HL-60 (cell line): ENCODE measurements around the gene CREBBP.
"Not testable (repeated sequence)": the region's sequence is repeated elsewhere in the genome, so short reads cannot be mapped to it uniquely, and the experiment has no call there.

ENCODE experiments used
- DNase-seq, 2 experiments: peaks; one replicate each; pipeline ENCODE4 v3.0.0-alpha.2; 2010 to 2020; ENCODE audit warnings: low read depth in 1 of 2, low spot score in 1 of 2
- H3K27ac ChIP-seq: fragments of 250-450 bp; sonication (Bioruptor Pico); replicated peaks from 2 replicates; pipeline ENCODE4 v1.5.1; 2020; ENCODE audit warnings: mild to moderate bottlenecking, moderate library complexity
- H3K27me3 ChIP-seq: fragments of 250-450 bp; sonication (Bioruptor Pico); 2 replicates; pipeline ENCODE4 v1.5.1; 2021; ENCODE audit warnings: mild to moderate bottlenecking, moderate library complexity; ENCODE audit not compliant: insufficient read depth, poor library complexity, severe bottlenecking
- H3K4me3 ChIP-seq: replicated peaks from 2 replicates; pipeline ENCODE4 v1.5.1; 2011; ENCODE audit warnings: mild to moderate bottlenecking, control low read depth, low read length; ENCODE audit not compliant: insufficient read depth
- CTCF ChIP-seq: IDR thresholded peaks from one replicate; pipeline ENCODE4 v1.5.1; 2011; ENCODE audit warnings: low read length, control low read depth, inconsistent platforms; ENCODE audit not compliant: insufficient read depth
- GABPA ChIP-seq: IDR thresholded peaks from 2 replicates; pipeline ENCODE4 v1.6.1; 2012; ENCODE audit warnings: low read depth
- POLR2AphosphoS5 ChIP-seq: IDR thresholded peaks from 2 replicates; pipeline ENCODE4 v1.6.1; 2012; ENCODE audit warnings: low read depth
- REST ChIP-seq: IDR thresholded peaks from 2 replicates; pipeline ENCODE4 v1.6.1; 2012; ENCODE audit warnings: low read depth; ENCODE audit not compliant: insufficient replicate concordance
- SPI1 ChIP-seq: IDR thresholded peaks from 2 replicates; pipeline ENCODE4 v1.6.1; 2012; ENCODE audit warnings: low read depth, mild to moderate bottlenecking, borderline replicate concordance
- long read RNA-seq: library from polyadenylated mRNA; unstranded; transcript quantifications from one replicate; pipeline ENCODE4 v2.0.0, GENCODE V29; 2020

CREBBP gene
- long read RNA-seq, partial matches to known transcripts: 20 of 25 reads
- long read RNA-seq, other reads (novel, unspliced or antisense): 4 of 25 reads

- Histone ChIP-seq H3K27ac (peak within 1 kb of the TSS; percentile 9; the same call in 1 of the 2 replicates), H3K27me3 (no peaks in the 10 kb centered on the region), H3K4me3 (peak within 1 kb of the TSS; percentile 71)
- TF ChIP-seq SPI1: no peak
- TF ChIP-seq CTCF: no peak
- no peak for TF ChIP-seq REST
- no peak for TF ChIP-seq POLR2AphosphoS5
- TF ChIP-seq GABPA: no peak
- DNase-seq: peak; percentile 75
Observed at GRCh38 chr16:3880623-3881498, at the start of gene CREBBP. TSS of gene CREBBP (minus strand) at chr16:3880713. CDS start at chr16:3879916, 797 bp downstream.

DNA sequence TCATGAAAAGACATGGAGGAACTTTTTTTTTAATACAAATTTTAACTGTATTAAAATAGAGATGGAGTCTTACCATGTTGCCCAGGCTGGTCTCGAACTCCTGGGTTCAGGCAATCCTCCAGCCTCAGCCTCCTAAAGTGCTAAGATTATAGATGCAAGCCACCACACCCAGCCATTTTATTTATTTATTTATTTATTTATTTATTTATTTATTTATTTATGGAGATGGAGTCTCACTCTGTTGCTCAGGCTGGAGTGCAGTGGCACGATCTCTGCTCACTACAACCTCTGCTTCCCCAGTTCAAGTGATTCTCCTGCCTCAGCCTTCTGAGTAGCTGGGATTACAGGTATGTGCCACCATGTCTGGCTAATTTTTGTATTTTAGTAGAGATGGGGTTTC is 46.6 kb upstream of the CREBBP start:
- not testable (repeated sequence) for H3K27me3 ChIP-seq, DNase-seq, H3K4me3 ChIP-seq, H3K27ac ChIP-seq

DNA sequence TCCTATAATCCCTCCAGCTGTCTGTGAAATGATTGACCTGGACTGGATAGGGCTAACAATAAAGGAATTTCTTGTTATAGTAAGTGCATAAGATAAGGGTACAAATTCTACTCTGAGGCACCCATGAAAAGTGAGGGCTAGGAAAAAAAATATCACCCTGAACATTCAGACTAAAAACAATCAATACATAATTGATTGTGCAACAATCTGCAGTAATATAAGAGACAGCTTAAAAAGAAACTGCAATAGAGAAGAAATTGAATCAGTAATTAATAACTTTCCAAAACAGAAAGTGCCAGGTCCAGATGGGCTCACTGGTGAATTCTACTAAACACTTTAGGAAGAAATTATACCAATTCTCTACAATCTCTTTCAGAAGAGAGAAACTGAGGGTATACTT is 44.2 kb upstream of the CREBBP start:
- no peak for DNase-seq
- Histone ChIP-seq H3K27me3 (no peaks in the 10 kb centered on the region), H3K27ac (no peak overlapping the region), H3K4me3 (no peak overlapping the region)
- TF ChIP-seq REST (no peak), GABPA (no peak), SPI1 (no peak), POLR2AphosphoS5 (no peak), CTCF (no peak)

DNA sequence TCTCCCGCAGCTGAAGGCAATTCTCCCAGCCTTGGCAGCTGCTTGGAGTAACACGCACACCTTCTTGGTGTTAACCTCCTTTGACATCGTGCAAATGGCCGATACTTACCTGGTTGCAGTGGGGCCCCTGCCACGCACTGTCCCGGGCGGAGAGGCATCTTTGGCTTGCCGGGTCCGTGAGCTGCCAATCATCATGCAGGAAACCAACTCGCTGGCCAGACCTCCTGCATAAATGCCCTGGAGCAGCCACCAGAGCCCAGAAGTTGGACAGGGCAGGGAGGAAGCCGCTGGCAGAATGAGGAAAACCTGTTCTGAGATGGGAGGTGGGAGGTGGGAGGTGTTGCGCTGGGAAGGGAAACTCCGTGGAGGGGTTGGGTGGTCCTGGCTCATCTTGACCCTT is 41.7 kb upstream of the CREBBP start:
- Histone ChIP-seq H3K27me3 (no peaks in the 10 kb centered on the region), H3K27ac (no peak overlapping the region), H3K4me3 (no peak overlapping the region)
- TF ChIP-seq CTCF (no peak), GABPA (no peak), POLR2AphosphoS5 (no peak), SPI1 (no peak), REST (no peak)
- no peak for DNase-seq
